HS-5 (cell line): ENCODE data around the gene CERS3.

ENCODE experiments used
- DNase-seq: peaks from one replicate; pipeline ENCODE4 v3.0.0-alpha.2; 2012; ENCODE audit warnings: low read depth

CERS3 gene

GRCh38 chr15:100529556-100529955 lies 806 bp upstream of the CERS3 start:
- no peak for DNase-seq

GRCh38 chr15:100526027-100526481 lies 2.7 kb downstream of the CERS3 start:
- no peak for DNase-seq

GRCh38 chr15:100525436-100525835 lies 3.3 kb downstream of the CERS3 start:
- no peak for DNase-seq

GRCh38 chr15:100524326-100524725 lies 4.4 kb downstream of the CERS3 start:
- DNase-seq, result no peak

- DNase-seq, result no peak
Measured at GRCh38 chr15:100521907-100522306, 6.8 kb downstream of the CERS3 start.

GRCh38 chr15:100520132-100520921 lies 8.4 kb downstream of the CERS3 start:
- no peak for DNase-seq

- DNase-seq, result no peak
Measured at GRCh38 chr15:100517846-100518245, 10.9 kb downstream of the CERS3 start.

GRCh38 chr15:100516643-100517512 lies 11.9 kb downstream of the CERS3 start:
- no peak for DNase-seq

- no peak for DNase-seq
Measured at GRCh38 chr15:100515758-100516157, 13.0 kb downstream of the CERS3 start.

- DNase-seq, result no peak
Measured at GRCh38 chr15:100508641-100509300, 20.0 kb downstream of the CERS3 start.

- no peak for DNase-seq
Measured at GRCh38 chr15:100502651-100503050, 26.1 kb downstream of the CERS3 start.

GRCh38 chr15:100501117-100501516 lies 27.6 kb downstream of the CERS3 start:
- DNase-seq, result no peak

- no peak for DNase-seq
Measured at GRCh38 chr15:100500226-100500990, 28.3 kb downstream of the CERS3 start.

- DNase-seq, result no peak
Measured at GRCh38 chr15:100495861-100496260, 32.9 kb downstream of the CERS3 start.

GRCh38 chr15:100493213-100493612 lies 35.5 kb downstream of the CERS3 start:
- no peak for DNase-seq

- DNase-seq, result no peak
Measured at GRCh38 chr15:100484443-100484842, 44.3 kb downstream of the CERS3 start.

GRCh38 chr15:100483370-100483769 lies 45.4 kb downstream of the CERS3 start:
- no peak for DNase-seq

GRCh38 chr15:100476805-100477204 lies 51.9 kb downstream of the CERS3 start:
- no peak for DNase-seq

GRCh38 chr15:100472736-100473135 lies 56.0 kb downstream of the CERS3 start:
- DNase-seq, result no peak

GRCh38 chr15:100471933-100472332 lies 56.8 kb downstream of the CERS3 start:
- DNase-seq, result no peak

GRCh38 chr15:100468285-100468684 lies 60.5 kb downstream of the CERS3 start:
- DNase-seq, result no peak

GRCh38 chr15:100466073-100466472 lies 62.7 kb downstream of the CERS3 start:
- no peak for DNase-seq
